VCaP (cell line): ENCODE results near the gene MCM8.

Source experiments
- H3K27ac ChIP-seq: fragments of 450-650 bp; 2 replicates; pipeline ENCODE4 v1.5.1; 2017
- CTCF ChIP-seq: fragments of 450-650 bp; conservative IDR thresholded peaks from 2 replicates; pipeline ENCODE4 v1.5.1; 2017; ENCODE audit warnings: mild to moderate bottlenecking, moderate library complexity

MCM8 gene

GRCh38 chr20:5947276-5947675, 3.2 kb upstream of the MCM8 start:
- TF ChIP-seq CTCF, result no peak
- H3K27ac ChIP-seq, result no peak overlapping the region

DNA sequence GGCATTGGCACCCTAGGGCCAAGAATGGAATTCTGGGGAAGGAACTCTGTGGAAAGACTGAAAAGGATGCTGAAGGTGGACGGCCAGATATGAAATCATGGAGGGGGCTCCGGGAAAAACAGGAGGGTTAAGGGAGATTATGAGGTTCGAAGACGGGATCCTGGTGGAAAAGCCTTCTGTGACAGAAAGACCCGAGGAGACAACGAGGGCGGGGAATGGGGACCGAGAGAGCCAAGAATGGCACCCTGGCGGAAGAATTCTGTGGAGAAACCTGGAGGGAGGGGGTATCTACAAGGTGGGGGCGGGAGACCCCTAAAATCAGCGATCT, 545 bp upstream of the MCM8 start:
- no peak for TF ChIP-seq CTCF
- H3K27ac ChIP-seq, result peak overlapping the region; percentile 76

DNA sequence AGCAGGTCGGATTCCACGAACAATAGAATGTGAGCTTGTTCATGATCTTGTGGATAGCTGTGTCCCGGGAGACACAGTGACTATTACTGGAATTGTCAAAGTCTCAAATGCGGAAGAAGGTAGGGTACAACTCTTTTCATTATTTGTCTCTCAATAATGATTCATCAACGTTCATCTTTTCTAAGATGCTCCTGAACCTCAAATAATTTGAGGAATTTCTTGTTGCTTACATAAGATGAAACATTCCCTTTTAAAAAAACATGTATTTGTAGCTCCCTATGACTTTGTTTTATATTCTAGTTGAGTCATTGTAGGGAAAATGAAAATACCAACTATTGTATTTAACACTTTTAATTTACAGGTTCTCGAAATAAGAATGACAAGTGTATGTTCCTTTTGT, 17.0 kb downstream of the MCM8 start:
- H3K27ac ChIP-seq, result no peak overlapping the region
- no peak for TF ChIP-seq CTCF

GRCh38 chr20:5968462-5968861, 18.0 kb downstream of the MCM8 start:
- no peak for TF ChIP-seq CTCF
- no peak overlapping the region for H3K27ac ChIP-seq

DNA sequence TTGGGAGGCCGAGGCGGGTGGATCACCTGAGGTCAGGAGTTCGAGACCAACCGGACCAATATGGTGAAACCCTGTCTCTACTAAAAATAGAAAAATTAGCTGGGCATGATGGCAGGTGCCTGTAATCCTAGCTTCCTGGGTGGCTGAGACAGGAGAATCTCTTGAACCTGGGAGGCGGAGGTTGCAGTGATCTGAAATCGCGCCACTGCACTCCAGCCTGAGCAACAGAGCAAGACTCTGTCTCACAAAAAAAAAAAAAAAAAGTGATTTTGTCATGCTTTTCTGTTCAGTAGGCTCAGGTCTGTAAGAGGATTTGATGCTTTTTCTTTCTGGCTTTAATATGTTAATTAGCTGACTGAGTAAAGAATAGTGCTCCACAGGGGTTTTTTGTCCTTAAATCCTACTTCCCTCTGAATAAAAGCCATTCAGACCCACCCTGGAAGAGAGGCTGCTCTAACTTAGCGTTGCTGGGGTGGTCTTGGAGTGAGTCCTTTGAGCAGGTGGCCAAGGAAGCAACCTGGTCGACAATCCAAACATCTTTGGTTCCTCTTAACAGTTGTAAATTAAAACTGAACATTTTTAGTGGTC, 19.0 kb downstream of the MCM8 start:
- H3K27ac ChIP-seq, result no peak overlapping the region
- TF ChIP-seq CTCF, result no peak

- H3K27ac ChIP-seq, result peak overlapping the region; percentile 92; the same call in 1 of the 2 replicates
- TF ChIP-seq CTCF, result no peak
Measured at GRCh38 chr20:5969940-5970339, 19.5 kb downstream of the MCM8 start.

- TF ChIP-seq CTCF, result no peak
- H3K27ac ChIP-seq, result peak overlapping the region; percentile 92; the same call in 1 of the 2 replicates
Measured at GRCh38 chr20:5970381-5970780, 19.9 kb downstream of the MCM8 start.
